Hepatocyte (in vitro differentiated cells): Measurements from ENCODE around the gene COMMD4.

Experiments used
- EZH2 ChIP-seq: fragments of 200-600 bp; sonication (generic); IDR thresholded peaks from 2 replicates; pipeline ENCODE4 v1.6.1; 2016; ENCODE audit warnings: antibody characterized with exemption, mild to moderate bottlenecking, borderline replicate concordance
- TF ChIP-seq, protein P1 (sequence below): fragments of 200-600 bp; sonication (generic); IDR thresholded peaks from 2 replicates; pipeline ENCODE4 v1.5.1; 2016; ENCODE audit warnings: antibody characterized with exemption, mild to moderate bottlenecking; ENCODE audit not compliant: poor library complexity

DNA sequence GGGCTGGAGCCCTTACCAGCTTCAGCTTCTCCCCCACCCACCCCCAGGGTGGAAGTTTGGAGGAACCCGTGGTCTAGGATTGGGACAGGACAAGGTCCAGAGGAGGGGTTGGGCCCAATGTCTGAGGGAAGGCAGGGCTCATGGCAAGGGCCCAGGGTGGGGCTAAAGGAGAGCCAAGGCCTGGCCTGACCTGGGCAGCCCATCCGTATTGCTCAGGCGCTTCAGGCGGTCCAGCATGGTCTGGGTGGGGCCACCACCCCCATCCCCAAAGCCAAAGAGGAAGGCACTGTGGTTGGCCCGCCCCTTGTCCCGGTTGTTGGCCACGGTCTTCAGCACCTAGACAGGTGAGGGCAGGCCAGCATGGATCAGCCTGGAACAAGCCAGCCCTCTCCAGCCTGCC is 25.0 kb downstream of the COMMD4 start:
- TF ChIP-seq, protein P1, sequence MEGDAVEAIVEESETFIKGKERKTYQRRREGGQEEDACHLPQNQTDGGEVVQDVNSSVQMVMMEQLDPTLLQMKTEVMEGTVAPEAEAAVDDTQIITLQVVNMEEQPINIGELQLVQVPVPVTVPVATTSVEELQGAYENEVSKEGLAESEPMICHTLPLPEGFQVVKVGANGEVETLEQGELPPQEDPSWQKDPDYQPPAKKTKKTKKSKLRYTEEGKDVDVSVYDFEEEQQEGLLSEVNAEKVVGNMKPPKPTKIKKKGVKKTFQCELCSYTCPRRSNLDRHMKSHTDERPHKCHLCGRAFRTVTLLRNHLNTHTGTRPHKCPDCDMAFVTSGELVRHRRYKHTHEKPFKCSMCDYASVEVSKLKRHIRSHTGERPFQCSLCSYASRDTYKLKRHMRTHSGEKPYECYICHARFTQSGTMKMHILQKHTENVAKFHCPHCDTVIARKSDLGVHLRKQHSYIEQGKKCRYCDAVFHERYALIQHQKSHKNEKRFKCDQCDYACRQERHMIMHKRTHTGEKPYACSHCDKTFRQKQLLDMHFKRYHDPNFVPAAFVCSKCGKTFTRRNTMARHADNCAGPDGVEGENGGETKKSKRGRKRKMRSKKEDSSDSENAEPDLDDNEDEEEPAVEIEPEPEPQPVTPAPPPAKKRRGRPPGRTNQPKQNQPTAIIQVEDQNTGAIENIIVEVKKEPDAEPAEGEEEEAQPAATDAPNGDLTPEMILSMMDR, result no peak
- TF ChIP-seq EZH2, result no peak
